ENCODE results near the gene SPO11. TPM values are rescaled to one million over a fixed set of nuclear protein-coding genes. Genes with fewer than 3 reads are reported as not detected.

SPO11 gene
- total and polyA plus RNA-seq, 10 of the 15 experiments (the other 5 are each of a cell fraction or from before 2014, with no cell fraction given): not detected

GRCh38 chr20:57327820-57328219 lies 1.8 kb upstream of the SPO11 start:
- H3K27ac ChIP-seq (ENCODE audit: control insufficient read depth, insufficient read depth): no peak overlapping the region

More at GRCh38 chr20:57327820-57328219, 1.8 kb upstream of the SPO11 start:
- TF ChIP-seq SUPT20H (IDR thresholded peaks at IDR 0.05; ENCODE audit: borderline replicate concordance, control insufficient read depth, low read depth, low read length) (no peak), MTA3 (IDR thresholded peaks at IDR 0.05; ENCODE audit: borderline replicate concordance, low read length) (no peak), NR2C2 (IDR thresholded peaks at IDR 0.05; ENCODE audit: borderline replicate concordance, control insufficient read depth, insufficient read length, low read depth) (no peak), EGR1 (IDR thresholded peaks at IDR 0.05; ENCODE audit: borderline replicate concordance in 1 of 2, low read depth in 2 of 2, low read length in 2 of 2) (no peak), STAT3 (IDR thresholded peaks at IDR 0.05; ENCODE audit: low read depth, low read length) (no peak), SMC3 (IDR thresholded peaks at IDR 0.05; ENCODE audit: borderline replicate concordance, low read length) (no peak), TARDBP (IDR thresholded peaks at IDR 0.05; ENCODE audit: borderline replicate concordance) (no peak), ATF7 (IDR thresholded peaks at IDR 0.05; ENCODE audit: low read depth) (no peak), JUNB (IDR thresholded peaks at IDR 0.05) (no peak), SMARCA5 (IDR thresholded peaks at IDR 0.05) (no peak), SMAD1 (IDR thresholded peaks at IDR 0.05; ENCODE audit: low read depth, partially characterized antibody) (no peak), PKNOX1 (IDR thresholded peaks at IDR 0.05) (no peak), IRF4 (IDR thresholded peaks at IDR 0.05; ENCODE audit: low read depth, low read length) (no peak), ZNF274 (IDR thresholded peaks at IDR 0.05; ENCODE audit: insufficient read depth, insufficient read length) (no peak), CHD2 (IDR thresholded peaks at IDR 0.05; ENCODE audit: borderline replicate concordance, low read depth, low read length) (no peak), NR2C1 (IDR thresholded peaks at IDR 0.05) (no peak)
- H3K79me2 ChIP-seq (ENCODE audit: control insufficient read depth, insufficient read depth, low read length): no peaks in the 10 kb centered on the region
- no peak overlapping the region for H3K9ac ChIP-seq (ENCODE audit: control insufficient read depth, insufficient read depth, low read length)
- ChIA-PET POLR2A (interaction anchor here (0.6 kb wide), 1 partner anchor 56 kb away, joined by 4 read pairs; no protein-coding TSS in a partner anchor), CTCF (interaction anchor here (1.6 kb wide), 1 partner anchor 12 kb away, joined by 3 read pairs; no protein-coding TSS in a partner anchor), SMC1A (ENCODE audit: uncharacterized antibody, unreplicated experiment) (interaction anchor here (0.6 kb wide), 1 partner anchor 691 kb away, joined by 3 read pairs; no protein-coding TSS in a partner anchor), RAD21 (ENCODE audit: unreplicated experiment) (interaction anchor here (0.7 kb wide), 1 partner anchor 109 kb away, joined by 4 read pairs; no protein-coding TSS in a partner anchor)
- DNase-seq (ENCODE audit: low read depth, low spot score) (no peak), FAIRE-seq (no peak), ATAC-seq (no peak)
- 14% methylated on average over 6 of the region's 6 CpGs for WGBS (ENCODE audit: insufficient coverage, insufficient replicate concordance, low lambda C conversion rate, missing lambda C conversion rate)
- in situ Hi-C loops (cut with MboI) (no loop called here), intact Hi-C loops (cut with micrococcal nuclease; ENCODE audit: unreplicated experiment) (no loop called here)
- no peaks in the 10 kb centered on the region for H3K9me3 ChIP-seq (replicated peaks; ENCODE audit: control insufficient read depth, insufficient read depth, low read length)
- no peaks in the 10 kb centered on the region for H3K36me3 ChIP-seq (ENCODE audit: control insufficient read depth in 2 of 2, insufficient read depth in 2 of 2, low read length in 1 of 2)
- no peaks in the 10 kb centered on the region for H4K20me1 ChIP-seq (ENCODE audit: control insufficient read depth, insufficient read depth)
- H3K4me2 ChIP-seq (ENCODE audit: control insufficient read depth, insufficient read depth): no peak overlapping the region
- peaks cover 2 to 3% of the 10 kb centered on the region in 2 experiments; a peak in 3 of 4 replicates for H3K27me3 ChIP-seq (replicated peaks in 1 of 2; ENCODE audit: control insufficient read depth in 2 of 2, insufficient read depth in 2 of 2, low read length in 1 of 2)
- BruUV-seq (replicated peaks): no TSS peak
- H3K4me3 ChIP-seq: no peak overlapping the region
- no peak overlapping the region for H2AFZ ChIP-seq (ENCODE audit: control insufficient read depth, low read depth, low read length)
- H3K4me1 ChIP-seq (ENCODE audit: control insufficient read depth, insufficient read depth, low read length): no peaks in the 10 kb centered on the region

All from GM12878 (cell line).